H1 (cell line): ENCODE measurements around the gene MTFMT. TPM values are rescaled to one million over a fixed set of nuclear protein-coding genes. Genes with fewer than 3 reads are reported as not detected.
A peak's percentile ranks its signal among the peaks of the same experiment; 100 is the strongest.

Experiments used
- CBX8 ChIP-seq: fragments of 300-800, 300-1000 bp; sonication (generic); IDR thresholded peaks from 2 replicates; pipeline ENCODE4 v1.7.1; 2016; ENCODE audit warnings: low read depth, low read length, borderline replicate concordance
- CHD1 ChIP-seq: IDR thresholded peaks from 2 replicates; pipeline ENCODE4 v1.6.1; 2012; ENCODE audit warnings: low read depth, low read length, improper control_type of control experiment
- EGR1 ChIP-seq: IDR thresholded peaks from 2 replicates; pipeline ENCODE4 v1.6.1; 2011; ENCODE audit warnings: low read depth, low read length, borderline replicate concordance
- EZH2 ChIP-seq: fragments of 200-600 bp; sonication (generic); IDR thresholded peaks from 2 replicates; pipeline ENCODE4 v1.7.1; 2012; ENCODE audit warnings: low read depth, mild to moderate bottlenecking, moderate library complexity, low read length, inconsistent platforms; ENCODE audit not compliant: severe bottlenecking
- FOSL1 ChIP-seq: IDR thresholded peaks from 2 replicates; pipeline ENCODE4 v1.6.1; 2011; ENCODE audit warnings: mild to moderate bottlenecking, low read depth, low read length, moderate library complexity; ENCODE audit not compliant: insufficient read depth
- GABPA ChIP-seq: IDR thresholded peaks from 2 replicates; pipeline ENCODE4 v1.6.1; 2011; ENCODE audit warnings: mild to moderate bottlenecking, low read length, moderate library complexity, borderline replicate concordance; ENCODE audit not compliant: insufficient read depth
- GTF2F1 ChIP-seq: IDR thresholded peaks from 2 replicates; pipeline ENCODE4 v1.6.1; 2012; ENCODE audit warnings: low read depth, low read length, improper control_type of control experiment, borderline replicate concordance
- HDAC2 ChIP-seq, 2 experiments: fragments of 300-600 bp in 1 of 2; sonication (generic) in 1 of 2; IDR thresholded peaks; 2 replicates each; pipeline ENCODE4 v1.6.1; 2011 to 2012; ENCODE audit warnings: low read depth in 2 of 2, low read length in 2 of 2, mild to moderate bottlenecking in 2 of 2, moderate library complexity in 2 of 2, borderline replicate concordance in 1 of 2, inconsistent platforms in 1 of 2
- HDAC6 ChIP-seq: IDR thresholded peaks from one replicate; pipeline ENCODE4 v1.7.1; 2012; ENCODE audit warnings: low read depth, mild to moderate bottlenecking, inconsistent platforms, low read length, moderate library complexity
- KDM1A ChIP-seq: fragments of 200-600, 300-600 bp; sonication (generic); IDR thresholded peaks from 2 replicates; pipeline ENCODE4 v1.7.1; 2016; ENCODE audit warnings: mild to moderate bottlenecking, low read length, borderline replicate concordance
- MAFK ChIP-seq: IDR thresholded peaks from 2 replicates; pipeline ENCODE4 v1.6.1; 2012; ENCODE audit warnings: low read depth, mild to moderate bottlenecking, improper control_type of control experiment, low read length
- PHF8 ChIP-seq: fragments of 200-600 bp; sonication (generic); conservative IDR thresholded peaks from 2 replicates; pipeline ENCODE4 v1.7.1; 2012; ENCODE audit warnings: low read depth, mild to moderate bottlenecking, inconsistent platforms, low read length, moderate library complexity
- POLR2A ChIP-seq, 2 experiments: IDR thresholded peaks; 1 replicate in 1 of 2; 2 replicates in 1 of 2; pipeline ENCODE4 v1.6.1; 2011; ENCODE audit warnings: low read depth in 2 of 2, low read length in 2 of 2, mild to moderate bottlenecking in 2 of 2; ENCODE audit errors: control extremely low read depth in 1 of 2
- POLR2AphosphoS5 ChIP-seq: IDR thresholded peaks from 2 replicates; pipeline ENCODE4 v1.6.1; 2011; ENCODE audit warnings: low read depth, low read length
- RAD21 ChIP-seq, 2 experiments: IDR thresholded peaks in 1 of 2; conservative IDR thresholded peaks in 1 of 2; 2 replicates each; pipeline ENCODE4 v1.6.1; 2011; ENCODE audit warnings: low read depth in 2 of 2, low read length in 2 of 2, improper control_type of control experiment in 1 of 2, inconsistent platforms in 1 of 2, mild to moderate bottlenecking in 1 of 2, moderate library complexity in 1 of 2
- SIN3A ChIP-seq, 2 experiments: IDR thresholded peaks in 1 of 2; conservative IDR thresholded peaks in 1 of 2; 2 replicates each; pipeline ENCODE4 v1.6.1; 2011 to 2012; ENCODE audit warnings: low read length in 2 of 2, improper control_type of control experiment in 1 of 2, low read depth in 1 of 2, mild to moderate bottlenecking in 1 of 2
- SIRT6 ChIP-seq: IDR thresholded peaks from one replicate; pipeline ENCODE4 v1.7.1; 2012; ENCODE audit warnings: low read length, inconsistent platforms
- SIX5 ChIP-seq: IDR thresholded peaks from 2 replicates; pipeline ENCODE4 v1.6.1; 2011; ENCODE audit warnings: mild to moderate bottlenecking, low read depth, low read length
- SP1 ChIP-seq: IDR thresholded peaks from 2 replicates; pipeline ENCODE4 v1.6.1; 2011; ENCODE audit warnings: low read depth, low read length
- SP4 ChIP-seq: IDR thresholded peaks from 2 replicates; pipeline ENCODE4 v1.6.1; 2012; ENCODE audit warnings: low read length, inconsistent platforms
- TBP ChIP-seq: IDR thresholded peaks from 2 replicates; pipeline ENCODE4 v1.6.1; 2011; ENCODE audit warnings: low read depth, low read length, improper control_type of control experiment
- YY1 ChIP-seq: IDR thresholded peaks from 2 replicates; pipeline ENCODE4 v1.6.1; 2011; ENCODE audit warnings: low read depth, mild to moderate bottlenecking, low read length
- polyA plus RNA-seq, 7 experiments: library from polyadenylated mRNA; depleted of rRNA in 3 of 7; stranded (reverse) in 5 of 7; unstranded in 2 of 7; fragments of >200 nt in 5 of 7; fragments of 200-250 nt in 2 of 7; gene quantifications; 1 replicate in 5 of 7; 2 replicates in 1 of 7; 4 replicates in 1 of 7; pipeline versions ENCODE4 v1.2.1 to v1.2.3, GENCODE V29; 2011 to 2013; ENCODE audit warnings: missing spikeins in 2 of 7, mixed read lengths in 2 of 7
- total RNA-seq: library from RNA; stranded (reverse); fragmentation: NEBNext Ultra II Directional; extraction: Animal tissue kit (Norgen Biotek cat#: 25700); gene quantifications from 2 replicates; pipeline ENCODE4 v1.2.1, GENCODE V29; 2021
- TF ChIP-seq, protein P1 (sequence below): IDR thresholded peaks from 2 replicates; pipeline ENCODE4 v1.6.1; 2012; ENCODE audit warnings: inconsistent platforms
- TF ChIP-seq, protein P2 (sequence below): IDR thresholded peaks from 2 replicates; pipeline ENCODE4 v1.6.1; 2011; ENCODE audit warnings: low read depth, mild to moderate bottlenecking, low read length; ENCODE audit not compliant: insufficient read depth

MTFMT gene
- total and polyA plus RNA-seq, 2 of the 8 experiments (the other 6 are each of a cell fraction or from before 2014, with no cell fraction given) = 7.7 to 20.8 TPM

DNA sequence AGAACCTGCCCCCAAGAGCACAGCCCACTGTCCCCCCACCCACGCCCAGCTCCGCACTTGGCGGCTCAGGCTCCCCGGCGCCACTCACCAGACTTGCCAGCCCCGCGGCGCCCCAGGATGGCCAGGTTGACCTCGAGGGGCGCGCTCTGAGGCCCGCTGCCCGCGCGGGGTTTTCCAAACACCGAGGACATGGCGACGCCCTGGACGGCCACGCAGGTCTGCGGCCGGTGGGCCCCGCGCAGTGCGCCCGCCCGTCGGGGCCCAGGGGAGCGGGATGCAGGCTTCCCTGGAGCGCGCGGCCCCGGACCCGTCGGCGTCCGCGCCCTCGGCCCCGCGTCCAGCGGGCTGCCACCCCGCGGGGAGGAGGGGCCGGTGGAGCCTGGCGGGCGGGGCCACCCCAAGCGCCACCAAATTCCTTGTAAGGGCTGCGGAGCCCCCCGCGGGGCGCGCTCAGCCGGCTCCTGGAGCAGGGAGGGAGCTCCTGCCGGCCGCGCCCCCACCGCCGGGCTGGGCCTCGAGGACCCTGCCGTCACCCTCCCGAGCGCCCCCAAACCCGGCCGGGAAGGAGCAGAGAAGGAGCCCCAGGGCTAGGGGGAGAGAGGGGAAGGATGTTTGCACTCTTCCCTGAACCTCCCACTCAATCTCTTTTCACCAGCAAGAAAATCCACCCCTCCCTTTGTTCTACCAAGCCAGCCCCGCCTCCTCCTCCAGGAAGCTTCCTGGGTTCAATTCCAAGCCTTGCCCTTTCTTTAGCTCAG lies 38.4 kb upstream of the MTFMT start, which contains the start of gene RASL12 (continued):
- TF ChIP-seq, protein P1, sequence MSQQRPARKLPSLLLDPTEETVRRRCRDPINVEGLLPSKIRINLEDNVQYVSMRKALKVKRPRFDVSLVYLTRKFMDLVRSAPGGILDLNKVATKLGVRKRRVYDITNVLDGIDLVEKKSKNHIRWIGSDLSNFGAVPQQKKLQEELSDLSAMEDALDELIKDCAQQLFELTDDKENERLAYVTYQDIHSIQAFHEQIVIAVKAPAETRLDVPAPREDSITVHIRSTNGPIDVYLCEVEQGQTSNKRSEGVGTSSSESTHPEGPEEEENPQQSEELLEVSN = no peak; the same call in 1 of the 2 replicates
- peak; percentile 9; the same call in 1 of the 2 replicates for TF ChIP-seq EGR1
- TF ChIP-seq SP1 = no peak
- no peak for TF ChIP-seq MAFK
- no peak for TF ChIP-seq SIX5
- TF ChIP-seq, protein P2, sequence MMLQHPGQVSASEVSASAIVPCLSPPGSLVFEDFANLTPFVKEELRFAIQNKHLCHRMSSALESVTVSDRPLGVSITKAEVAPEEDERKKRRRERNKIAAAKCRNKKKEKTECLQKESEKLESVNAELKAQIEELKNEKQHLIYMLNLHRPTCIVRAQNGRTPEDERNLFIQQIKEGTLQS = no peak
- TF ChIP-seq KDM1A = no peak
- no peak for TF ChIP-seq HDAC6
- no peak for TF ChIP-seq SIRT6
- no peak for TF ChIP-seq EZH2
- TF ChIP-seq GTF2F1 = no peak
- TF ChIP-seq SP4 = no peak
- TF ChIP-seq POLR2A (IDR thresholded peaks at IDR 0.05; ENCODE audit: control extremely low read depth in 1 of 2, low read depth in 2 of 2, low read length in 2 of 2) = no peak
- TF ChIP-seq RAD21 (IDR thresholded peaks at IDR 0.05 in 1 of 2, conservative IDR thresholded peaks at IDR 0.05 in 1 of 2; ENCODE audit: low read depth in 2 of 2, low read length in 2 of 2) = no peak
- no peak for TF ChIP-seq POLR2AphosphoS5
- TF ChIP-seq SIN3A (conservative IDR thresholded peaks at IDR 0.05 in 1 of 2, IDR thresholded peaks at IDR 0.05 in 1 of 2; ENCODE audit: low read depth in 1 of 2, low read length in 2 of 2) = no peak
- TF ChIP-seq YY1 = no peak
- no peak for TF ChIP-seq HDAC2 (IDR thresholded peaks at IDR 0.05; ENCODE audit: borderline replicate concordance in 1 of 2, low read depth in 2 of 2, low read length in 2 of 2)
- TF ChIP-seq TBP = no peak
- TF ChIP-seq FOSL1 = no peak
- no peak for TF ChIP-seq CHD1
- peak; percentile 41; the same call in 1 of the 2 replicates for TF ChIP-seq PHF8
- no peak for TF ChIP-seq CBX8
- no peak for TF ChIP-seq GABPA
